ENCODE measurements around the gene CTU2.

The CTU2 gene

DNA sequence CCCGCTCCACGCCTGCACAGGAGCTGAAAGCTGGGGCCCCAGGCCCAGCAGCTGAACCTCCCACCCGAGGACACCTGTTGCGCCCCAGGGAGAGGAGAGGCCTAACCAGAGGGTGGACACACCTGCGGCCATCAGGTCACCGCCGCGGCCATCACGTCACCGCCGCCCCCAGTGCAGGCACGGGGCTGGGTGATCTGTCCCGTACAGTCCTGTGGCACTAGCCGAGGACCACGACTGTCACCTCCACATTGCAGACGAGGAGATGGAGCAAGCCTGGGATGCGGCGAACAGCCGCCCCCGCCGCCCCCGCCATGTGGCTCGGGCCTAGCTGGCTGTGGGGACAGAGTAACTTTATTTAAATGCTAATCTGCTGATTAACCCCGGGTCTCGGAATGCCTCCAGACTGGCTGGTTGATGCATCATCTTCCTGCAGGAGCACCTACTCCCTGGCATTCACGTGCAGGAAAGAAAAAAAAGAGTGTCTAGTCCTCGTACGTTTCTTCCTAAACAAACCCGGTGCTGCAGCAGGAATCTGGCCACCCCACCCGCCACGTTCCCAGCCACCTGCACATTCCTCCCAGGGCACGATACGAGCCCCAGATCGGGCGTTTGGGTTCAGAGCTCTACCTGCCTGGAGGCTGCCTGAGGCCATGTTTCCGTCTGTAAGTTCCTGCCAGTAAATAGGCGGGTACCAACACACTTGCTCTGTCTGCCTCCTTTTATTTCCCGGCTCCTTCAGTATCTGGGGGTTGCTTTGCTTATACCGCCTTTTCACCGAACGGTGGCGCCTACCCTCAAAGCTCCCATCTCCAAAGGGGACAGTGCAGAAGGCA is 48.8 kb downstream of the CTU2 start:
- no peak for FAIRE-seq
- TF ChIP-seq POLR2A (IDR thresholded peaks at IDR 0.05; ENCODE audit: low read depth, low read length) (no peak), POLR2AphosphoS5 (IDR thresholded peaks at IDR 0.05; ENCODE audit: low read depth, low read length) (no peak), TAF1 (IDR thresholded peaks at IDR 0.05; ENCODE audit: borderline replicate concordance, low read depth, low read length) (no peak)
- no peak for DNase-seq (ENCODE audit: insufficient read length)

GRCh38 chr16:88755745-88756443 is 49.6 kb downstream of the CTU2 start:
- TF ChIP-seq POLR2A (IDR thresholded peaks at IDR 0.05; ENCODE audit: low read depth, low read length) (no peak), TAF1 (IDR thresholded peaks at IDR 0.05; ENCODE audit: borderline replicate concordance, low read depth, low read length) (no peak), POLR2AphosphoS5 (IDR thresholded peaks at IDR 0.05; ENCODE audit: low read depth, low read length) (no peak)
- FAIRE-seq (no peak), DNase-seq (ENCODE audit: insufficient read length) (no peak)

GRCh38 chr16:88758227-88758943 is 52.1 kb downstream of the CTU2 start:
- DNase-seq (ENCODE audit: insufficient read length) (no peak), FAIRE-seq (no peak)
- TF ChIP-seq POLR2AphosphoS5 (IDR thresholded peaks at IDR 0.05; ENCODE audit: low read depth, low read length) (no peak), POLR2A (IDR thresholded peaks at IDR 0.05; ENCODE audit: low read depth, low read length) (no peak), TAF1 (IDR thresholded peaks at IDR 0.05; ENCODE audit: borderline replicate concordance, low read depth, low read length) (no peak)

- TF ChIP-seq TAF1 (IDR thresholded peaks at IDR 0.05; ENCODE audit: borderline replicate concordance, low read depth, low read length) (no peak), POLR2AphosphoS5 (IDR thresholded peaks at IDR 0.05; ENCODE audit: low read depth, low read length) (no peak), POLR2A (IDR thresholded peaks at IDR 0.05; ENCODE audit: low read depth, low read length) (no peak)
- FAIRE-seq: no peak
- no peak for DNase-seq (ENCODE audit: insufficient read length)
Observed at GRCh38 chr16:88758944-88759244, 52.6 kb downstream of the CTU2 start.

GRCh38 chr16:88759245-88759975 is 53.1 kb downstream of the CTU2 start:
- TF ChIP-seq TAF1 (IDR thresholded peaks at IDR 0.05; ENCODE audit: borderline replicate concordance, low read depth, low read length) (no peak), POLR2A (IDR thresholded peaks at IDR 0.05; ENCODE audit: low read depth, low read length) (no peak), POLR2AphosphoS5 (IDR thresholded peaks at IDR 0.05; ENCODE audit: low read depth, low read length) (no peak)
- no peak for DNase-seq (ENCODE audit: insufficient read length)
- FAIRE-seq: no peak

- TF ChIP-seq POLR2AphosphoS5 (IDR thresholded peaks at IDR 0.05; ENCODE audit: low read depth, low read length) (no peak), TAF1 (IDR thresholded peaks at IDR 0.05; ENCODE audit: borderline replicate concordance, low read depth, low read length) (no peak), POLR2A (IDR thresholded peaks at IDR 0.05; ENCODE audit: low read depth, low read length) (no peak)
- FAIRE-seq (no peak), DNase-seq (ENCODE audit: insufficient read length) (no peak)
Observed at GRCh38 chr16:88759976-88760350, 53.7 kb downstream of the CTU2 start.

- DNase-seq (ENCODE audit: insufficient read length) (no peak), FAIRE-seq (no peak)
- TF ChIP-seq POLR2AphosphoS5 (IDR thresholded peaks at IDR 0.05; ENCODE audit: low read depth, low read length) (no peak), TAF1 (IDR thresholded peaks at IDR 0.05; ENCODE audit: borderline replicate concordance, low read depth, low read length) (no peak), POLR2A (IDR thresholded peaks at IDR 0.05; ENCODE audit: low read depth, low read length) (no peak)
Observed at GRCh38 chr16:88760424-88761142, 54.3 kb downstream of the CTU2 start.

DNA sequence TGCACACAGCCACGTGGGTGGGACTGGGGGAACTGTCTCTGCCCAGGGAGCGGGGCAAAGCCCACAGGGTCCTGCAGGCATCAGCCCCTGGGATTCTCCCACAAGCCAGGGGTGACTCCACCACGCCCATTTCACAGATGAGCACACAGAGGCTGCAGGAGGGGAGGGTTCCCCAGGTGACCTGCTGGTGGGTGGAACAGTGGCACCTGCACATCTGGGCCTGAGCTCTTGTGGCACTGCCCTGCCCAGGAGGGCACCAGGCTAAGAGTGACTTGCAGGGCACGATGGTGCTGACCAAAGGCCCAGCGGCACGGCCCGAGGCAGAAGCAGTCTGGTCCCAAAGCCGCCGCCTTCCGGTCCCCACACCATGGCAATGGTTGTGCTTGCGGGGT is 54.8 kb downstream of the CTU2 start:
- no peak for TF ChIP-seq TAF1 (IDR thresholded peaks at IDR 0.05; ENCODE audit: borderline replicate concordance, low read depth, low read length)
- TF ChIP-seq POLR2A (IDR thresholded peaks at IDR 0.05; ENCODE audit: low read depth, low read length): no peak
- no peak for TF ChIP-seq POLR2AphosphoS5 (IDR thresholded peaks at IDR 0.05; ENCODE audit: low read depth, low read length)
- no peak for DNase-seq (ENCODE audit: insufficient read length)
- FAIRE-seq: no peak

- DNase-seq (ENCODE audit: insufficient read length) (no peak), FAIRE-seq (no peak)
- TF ChIP-seq POLR2AphosphoS5 (IDR thresholded peaks at IDR 0.05; ENCODE audit: low read depth, low read length) (no peak), TAF1 (IDR thresholded peaks at IDR 0.05; ENCODE audit: borderline replicate concordance, low read depth, low read length) (no peak), POLR2A (IDR thresholded peaks at IDR 0.05; ENCODE audit: low read depth, low read length) (no peak)
Observed at GRCh38 chr16:88761830-88762229, 55.5 kb downstream of the CTU2 start.

DNA sequence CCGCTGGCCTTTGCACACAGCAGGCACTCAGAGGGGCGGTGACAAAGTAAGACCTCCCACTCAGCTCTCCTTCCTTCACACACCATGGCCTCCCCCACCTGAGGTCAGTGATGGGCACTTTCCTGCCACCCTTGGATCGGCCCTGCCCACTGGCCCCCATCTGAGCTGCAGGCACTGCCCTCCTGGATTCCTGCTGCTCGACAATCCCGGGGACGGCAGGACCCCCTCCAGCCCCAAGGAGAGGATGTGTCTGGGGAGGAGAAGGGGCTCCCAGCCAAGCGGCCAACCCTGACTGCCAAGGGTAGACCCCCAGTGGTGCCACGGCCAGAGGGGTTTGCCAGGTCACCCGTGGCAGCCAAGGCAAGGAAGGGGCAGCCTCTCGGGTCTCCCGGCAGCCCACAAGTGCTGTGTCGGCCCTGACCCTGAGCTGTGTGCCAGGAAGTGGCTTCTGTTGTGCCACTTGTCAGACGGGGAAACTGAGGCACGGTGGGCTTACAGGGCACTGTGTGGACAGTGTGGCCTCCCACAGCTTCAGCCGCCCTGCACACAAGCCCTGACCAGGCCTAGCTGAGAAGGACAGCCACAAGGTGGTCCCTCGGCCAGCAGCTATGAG is 56.1 kb downstream of the CTU2 start:
- DNase-seq (ENCODE audit: insufficient read length) (no peak), FAIRE-seq (no peak)
- TF ChIP-seq POLR2A (IDR thresholded peaks at IDR 0.05; ENCODE audit: low read depth, low read length): no peak
- no peak for TF ChIP-seq TAF1 (IDR thresholded peaks at IDR 0.05; ENCODE audit: borderline replicate concordance, low read depth, low read length)
- TF ChIP-seq POLR2AphosphoS5 (IDR thresholded peaks at IDR 0.05; ENCODE audit: low read depth, low read length): no peak
